Stimulated activated CD4-positive, alpha-beta T cell treated with anti-CD3 and anti-CD28 coated beads, TNF-alpha, amount 100 ng/mL, for 24 hours (primary cell): ENCODE results near the gene SCAP.
"Not testable (repeated sequence)": the region's sequence is repeated elsewhere in the genome, so short reads cannot be mapped to it uniquely, and the experiment has no call there.

Source experiments
- DNase-seq, 3 experiments: peaks; one replicate each; pipeline ENCODE4 v3.0.0-alpha.2; 2020; ENCODE audit warnings: low read depth in 3 of 3

The SCAP gene

DNA sequence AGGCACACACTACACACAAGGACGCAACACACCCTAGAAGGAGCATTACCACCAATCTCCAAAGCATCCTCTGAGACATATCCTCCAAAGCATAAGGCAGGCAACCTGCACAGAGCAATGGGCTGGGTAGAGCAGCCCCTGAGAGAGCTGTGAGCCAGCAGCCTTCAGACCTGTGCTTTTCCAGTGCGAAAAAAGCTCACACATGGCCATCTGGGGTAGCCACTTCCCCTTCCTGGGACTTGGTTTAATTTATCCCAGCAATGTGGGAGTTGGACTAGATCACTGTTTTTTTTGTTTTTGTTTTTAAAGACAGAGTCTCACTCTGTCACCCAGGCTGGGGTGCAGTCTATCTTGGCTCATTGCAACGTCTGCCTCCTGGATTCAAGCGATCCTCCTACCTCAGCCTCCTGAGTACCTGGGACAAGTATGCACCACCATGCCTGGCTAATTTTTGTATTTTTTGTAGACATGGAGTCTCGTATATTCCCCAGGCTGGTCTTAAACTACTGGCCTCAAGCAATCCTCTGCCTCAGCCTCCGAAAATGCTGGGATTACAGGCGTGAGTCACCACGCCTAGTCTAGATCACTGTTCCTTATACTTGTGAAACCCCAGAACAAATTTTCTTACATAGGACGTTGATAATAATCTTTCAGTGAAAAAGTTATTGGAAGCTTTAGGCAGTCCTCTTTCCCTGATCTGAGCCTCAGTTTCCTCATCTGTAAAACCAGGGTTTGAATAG, 76.0 kb downstream of the SCAP start:
- DNase-seq = no peak

DNA sequence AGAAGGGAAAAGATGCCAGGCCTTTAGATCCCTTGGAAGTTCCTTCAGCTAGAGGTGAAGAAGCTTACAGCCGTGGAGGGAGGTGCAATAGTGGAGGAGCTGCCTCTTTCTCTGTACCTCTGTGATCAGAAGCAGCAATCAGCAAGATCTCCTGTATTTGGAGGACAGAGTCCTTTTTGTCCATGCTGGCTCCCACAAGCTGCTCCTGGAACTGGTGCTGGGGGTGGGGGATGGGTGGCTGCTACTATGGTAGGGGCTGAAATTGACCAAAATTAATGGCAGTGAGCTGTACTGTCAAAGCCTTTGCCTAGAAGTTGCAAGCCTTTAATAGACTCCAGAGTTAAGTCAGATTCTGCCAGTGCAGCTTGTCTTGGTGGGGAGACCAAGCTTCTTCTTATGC, 76.7 kb downstream of the SCAP start:
- no peak for DNase-seq

DNA sequence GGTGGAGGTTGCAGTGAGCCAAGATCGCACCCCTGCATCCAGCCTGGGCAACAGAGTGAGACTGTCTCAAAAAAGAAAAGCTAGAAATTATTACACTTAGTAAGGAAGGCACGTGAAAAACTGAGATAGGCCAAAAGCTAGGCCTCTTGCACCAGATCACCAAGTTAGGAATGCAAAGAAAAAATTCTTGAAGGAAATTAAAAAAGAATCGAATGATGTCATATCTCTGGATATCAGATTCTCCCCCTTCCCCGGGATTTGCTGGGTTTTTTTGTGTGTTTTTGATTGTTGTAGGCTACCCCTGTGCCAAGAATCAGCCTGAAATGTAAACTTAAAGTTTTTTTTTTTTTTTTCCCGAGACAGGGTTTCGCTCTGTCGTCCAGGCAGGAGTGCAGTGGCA, 77.5 kb downstream of the SCAP start:
- DNase-seq = no peak

DNA sequence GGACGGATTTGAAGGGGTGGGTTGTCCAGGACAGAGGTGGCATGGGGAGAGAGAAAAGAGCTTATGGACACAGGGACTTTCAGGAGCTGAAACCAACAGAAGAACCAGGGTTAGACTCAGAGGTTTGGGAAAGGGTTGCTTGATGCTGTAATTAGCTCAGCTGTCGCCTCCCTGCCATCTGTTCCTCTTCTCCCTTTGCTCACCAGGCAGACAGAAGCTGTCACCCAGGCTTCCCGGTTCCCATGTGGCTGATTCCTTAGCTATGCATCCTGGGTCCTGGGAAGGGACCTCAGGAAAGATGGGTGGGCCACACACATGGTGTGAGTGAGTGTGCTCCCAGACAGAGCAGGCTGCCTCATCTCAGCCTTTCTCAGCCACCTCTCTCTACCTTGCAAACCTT, 80.9 kb downstream of the SCAP start:
- DNase-seq = no peak

DNA sequence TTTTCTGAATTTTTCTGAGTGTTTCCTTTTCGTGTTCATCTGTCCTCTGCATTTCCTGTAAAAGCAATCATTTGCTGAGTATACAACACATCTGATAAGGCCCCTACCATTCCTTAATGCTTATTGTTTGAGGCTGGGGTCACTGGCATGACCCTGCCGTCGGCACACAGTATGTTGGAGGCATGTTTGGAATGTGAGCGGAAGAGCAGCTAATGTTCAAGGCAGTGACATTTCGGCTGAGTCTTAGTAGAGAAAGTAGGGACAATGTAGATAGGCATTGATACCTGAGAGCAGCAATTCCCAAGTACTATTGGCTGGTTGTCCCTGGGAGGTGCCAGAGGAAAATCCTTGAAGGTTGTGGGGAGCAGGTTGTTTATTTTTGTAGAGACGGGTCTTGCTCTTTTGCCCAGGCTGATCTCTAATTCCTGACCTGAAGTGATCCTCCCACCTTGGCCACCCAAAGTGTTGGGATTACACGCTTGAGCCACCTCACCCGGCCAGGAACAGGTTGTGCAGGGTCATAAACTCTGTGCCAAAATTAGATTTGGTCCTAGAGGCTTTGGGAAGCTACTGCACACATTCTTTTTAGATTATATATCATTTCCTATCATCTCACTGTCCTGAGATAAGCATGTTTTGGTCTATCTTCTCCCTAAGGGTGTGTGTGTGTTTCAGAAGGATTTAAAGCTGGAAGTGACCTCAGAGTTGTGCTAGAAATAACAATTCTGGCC, 81.4 kb downstream of the SCAP start:
- DNase-seq = no peak

DNA sequence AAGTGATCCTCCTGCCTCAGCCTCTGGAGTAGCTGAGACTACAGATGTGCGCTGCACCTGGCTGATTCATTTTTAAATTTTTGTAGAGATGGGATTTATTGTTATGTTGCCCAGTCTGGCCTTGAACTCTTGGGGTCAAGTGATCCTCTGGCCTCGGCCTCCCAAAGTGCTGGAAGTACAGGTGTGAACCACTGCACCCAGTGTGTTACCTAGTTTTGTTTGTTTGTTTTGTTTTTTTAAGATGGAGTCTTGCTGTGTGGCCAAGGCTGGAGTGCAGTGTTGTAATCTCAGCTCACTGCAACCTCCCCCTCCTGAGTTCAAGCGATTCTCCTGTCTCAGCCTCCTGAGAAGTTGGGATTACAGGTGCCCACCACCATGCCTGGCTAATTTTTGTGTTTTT, 82.8 kb downstream of the SCAP start:
- DNase-seq = no peak

DNA sequence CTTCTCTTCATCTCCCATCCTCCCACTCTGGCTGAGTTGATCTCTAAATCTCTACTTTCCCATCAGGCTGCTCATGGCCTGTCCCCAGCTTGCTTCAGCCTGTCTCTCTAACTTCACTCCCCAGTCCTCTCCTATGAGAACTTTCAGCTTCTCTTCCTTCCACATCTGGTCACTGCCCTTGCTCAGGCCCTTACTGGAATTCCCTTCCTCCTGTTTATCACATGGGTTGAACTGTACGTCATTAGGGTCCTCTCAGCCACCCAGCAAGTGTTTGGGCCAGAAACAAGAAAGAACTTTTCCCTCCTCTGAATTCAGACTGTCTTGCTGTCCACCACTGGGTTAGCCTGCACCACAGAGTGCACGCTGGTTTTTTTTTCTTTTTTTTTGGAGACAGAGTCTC, 89.9 kb downstream of the SCAP start:
- DNase-seq = no peak

DNA sequence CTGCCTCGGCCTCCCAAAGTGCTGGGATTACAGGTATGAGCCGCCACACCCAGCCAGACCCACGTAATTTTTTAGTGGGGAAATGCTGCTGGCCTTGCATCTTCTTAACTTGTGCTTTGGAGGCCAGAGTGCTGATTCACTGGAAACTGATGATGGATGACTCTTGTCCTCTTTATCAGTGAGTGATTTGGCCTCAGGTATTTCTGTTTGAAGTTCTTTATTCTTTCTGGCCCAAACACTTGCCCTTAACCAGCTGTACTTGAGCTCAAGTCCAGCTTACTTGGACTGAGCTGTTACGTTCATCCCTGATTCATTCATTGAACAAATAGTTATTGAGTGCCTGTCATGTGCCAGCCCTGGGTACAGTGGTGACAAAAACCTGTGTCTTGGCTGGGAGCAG, 90.7 kb downstream of the SCAP start:
- DNase-seq = no peak

DNA sequence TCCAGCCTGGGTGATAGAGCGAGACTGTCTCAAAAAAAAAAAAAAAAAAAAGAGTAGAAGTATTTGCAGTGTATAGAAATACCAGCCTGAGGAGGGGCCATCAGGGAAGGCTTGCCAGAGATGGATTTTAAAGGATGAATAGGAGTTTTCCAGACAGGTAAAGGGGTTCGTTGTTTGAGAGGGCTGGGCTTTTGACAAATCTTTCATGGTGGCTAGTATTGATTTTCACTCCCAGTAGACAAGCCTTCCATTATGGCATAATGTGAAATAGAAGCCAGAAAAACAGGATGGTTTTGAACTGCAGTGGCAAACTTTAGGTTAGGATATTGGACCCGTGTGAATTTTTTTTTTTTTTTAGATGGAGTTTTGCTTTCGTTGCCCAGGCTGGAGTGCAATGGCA, 91.3 kb downstream of the SCAP start:
- no peak for DNase-seq

DNA sequence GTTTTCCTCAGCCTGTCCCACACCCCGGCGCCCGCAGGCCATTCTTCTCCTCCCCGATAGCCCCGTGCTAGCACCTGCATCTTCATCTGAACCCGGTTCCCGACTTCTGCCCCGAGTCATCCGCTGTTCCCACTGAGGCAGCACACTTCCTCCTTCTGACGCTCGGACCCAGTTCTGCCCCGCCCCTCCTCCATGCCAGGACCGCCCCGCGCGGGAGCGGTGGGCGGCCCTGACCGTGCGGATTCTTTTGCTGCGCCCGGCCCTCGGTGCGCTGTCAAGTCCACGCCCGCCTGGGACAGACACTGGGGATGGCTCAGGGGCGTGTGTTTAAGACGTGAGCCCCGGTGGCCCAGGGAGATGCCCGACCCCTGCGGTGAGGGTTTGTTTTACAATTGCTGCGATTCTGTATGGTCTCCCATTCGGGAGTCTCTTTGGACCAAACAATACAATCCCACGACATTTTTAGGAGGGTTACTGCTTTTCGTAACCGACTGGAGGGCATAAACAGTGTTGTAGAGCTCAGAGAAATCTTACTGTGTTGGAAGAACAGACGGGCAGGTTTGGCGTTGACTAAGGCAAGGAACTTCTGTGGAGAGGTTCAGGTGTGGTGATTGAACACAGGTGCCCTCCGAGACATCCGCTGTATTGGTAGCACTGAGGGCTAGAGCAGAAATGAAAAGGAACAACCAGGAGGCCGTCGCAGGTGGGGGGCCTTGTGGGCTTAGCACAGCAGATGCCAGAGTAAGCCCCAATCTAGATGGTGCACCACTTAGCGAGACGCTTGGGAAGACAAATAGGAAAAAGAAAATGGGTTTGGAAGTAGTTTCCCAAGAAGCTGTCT, 94.2 kb downstream of the SCAP start:
- peak; percentile 57 to 84 (median 64) for DNase-seq

DNA sequence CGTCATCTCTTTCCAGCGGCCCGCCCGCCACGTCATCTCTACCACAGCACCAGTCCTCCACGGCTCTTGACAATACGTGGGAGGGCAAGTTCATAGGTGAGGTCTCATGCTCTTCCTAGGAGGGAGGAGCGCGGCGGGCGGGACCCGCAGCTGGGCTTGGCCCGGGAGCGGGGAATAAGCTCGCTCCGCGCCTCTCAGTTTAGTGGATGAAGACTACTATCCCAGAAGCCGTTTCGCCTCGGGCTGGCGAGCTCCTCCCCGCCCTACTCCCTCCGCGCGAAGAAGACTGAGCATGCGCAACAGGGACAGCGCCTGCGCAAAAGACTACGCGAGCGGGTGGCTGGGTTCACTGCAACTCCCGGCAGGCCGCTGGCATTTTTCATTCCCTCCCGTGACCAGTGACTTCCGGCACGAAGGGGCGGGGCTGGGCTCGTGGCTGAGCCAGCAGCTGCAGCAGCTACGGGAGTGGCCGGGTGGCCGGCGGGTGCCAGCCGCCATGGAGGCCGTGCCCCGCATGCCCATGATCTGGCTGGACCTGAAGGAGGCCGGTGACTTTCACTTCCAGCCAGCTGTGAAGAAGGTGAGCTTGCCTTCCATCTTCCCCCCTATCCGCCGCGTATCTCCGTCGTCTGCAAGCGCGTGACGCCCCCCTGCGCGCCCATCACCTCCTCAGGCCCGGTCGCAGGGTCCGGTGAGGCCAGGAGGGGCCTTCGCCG, 95.0 kb downstream of the SCAP start, which contains the start of gene PTPN23:
PTPN23 (plus strand) TSS at position 421 of the 716 bp plus-strand sequence; CDS start at position 497, 76 bp downstream.
- DNase-seq = peak; percentile 97 to 99 (median 99)

DNA sequence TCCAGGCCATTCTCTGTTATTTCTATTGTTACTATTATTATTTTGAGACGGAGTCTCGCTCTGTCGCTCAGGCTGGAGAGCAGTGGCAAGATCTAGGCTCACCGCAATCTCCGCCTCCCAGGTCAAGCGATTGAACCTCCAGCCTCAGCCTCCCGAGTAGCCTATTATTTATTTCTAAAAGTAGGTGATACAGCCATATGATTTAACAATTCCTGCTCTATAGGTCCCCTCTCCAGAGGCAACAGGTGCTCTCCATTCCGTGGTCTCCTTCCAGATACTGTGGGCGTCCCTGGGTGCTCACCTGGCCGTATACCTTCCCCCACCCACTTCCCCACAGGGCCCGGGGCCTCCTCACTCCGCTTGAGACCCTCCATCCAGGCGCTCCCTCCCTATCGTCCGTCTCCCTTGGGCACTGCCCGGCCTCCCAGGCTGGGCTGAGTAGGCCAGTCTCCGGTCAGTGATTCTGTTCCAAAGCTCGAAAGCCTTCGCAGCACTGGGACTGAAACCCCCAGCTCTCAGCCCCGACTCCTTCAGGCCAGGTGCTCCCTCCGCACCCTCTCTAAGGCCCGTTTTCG, 95.6 kb downstream of the SCAP start:
- DNase-seq = no peak

DNA sequence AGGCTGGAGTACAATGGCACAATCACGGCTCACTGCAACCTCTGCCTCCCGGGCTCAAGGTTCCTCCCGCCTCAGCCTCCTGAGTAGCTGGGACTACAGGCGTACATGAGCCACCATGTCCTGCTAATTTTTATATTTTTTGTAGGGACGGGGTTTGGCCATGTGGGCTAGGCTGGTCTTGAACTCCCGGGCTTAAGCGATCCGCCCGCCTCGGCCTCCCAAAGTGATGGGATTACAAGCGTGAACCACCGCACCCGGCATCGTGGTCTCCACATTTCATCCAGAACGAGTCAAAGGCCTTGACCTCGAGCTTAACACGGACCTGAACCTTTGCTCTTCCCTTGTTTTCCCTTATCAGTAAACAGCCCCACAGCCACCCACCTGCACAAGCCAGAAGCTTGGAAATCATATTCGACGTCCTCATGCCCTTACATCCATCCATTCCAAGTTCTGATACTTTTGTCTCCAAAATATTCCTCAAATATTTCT, 96.3 kb downstream of the SCAP start:
- DNase-seq = no peak

DNA sequence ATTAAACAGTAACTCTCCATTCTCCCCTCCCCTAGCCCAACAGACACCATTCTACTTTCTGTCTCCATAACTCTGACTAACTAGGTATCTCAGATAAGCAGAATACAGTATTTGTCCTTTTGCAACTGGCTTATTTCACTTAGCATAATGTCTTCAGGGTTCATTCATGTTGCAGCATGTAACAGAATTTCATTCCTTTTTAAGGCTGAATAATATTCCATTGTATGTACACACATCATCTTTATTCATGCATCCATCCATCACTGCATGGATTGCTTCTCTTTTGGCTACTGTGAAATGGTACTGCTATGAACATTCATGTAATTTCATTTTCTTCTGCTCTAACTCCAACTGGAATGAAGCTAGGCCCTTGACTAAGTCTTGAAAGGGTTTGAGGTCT, 96.9 kb downstream of the SCAP start:
- no peak for DNase-seq

DNA sequence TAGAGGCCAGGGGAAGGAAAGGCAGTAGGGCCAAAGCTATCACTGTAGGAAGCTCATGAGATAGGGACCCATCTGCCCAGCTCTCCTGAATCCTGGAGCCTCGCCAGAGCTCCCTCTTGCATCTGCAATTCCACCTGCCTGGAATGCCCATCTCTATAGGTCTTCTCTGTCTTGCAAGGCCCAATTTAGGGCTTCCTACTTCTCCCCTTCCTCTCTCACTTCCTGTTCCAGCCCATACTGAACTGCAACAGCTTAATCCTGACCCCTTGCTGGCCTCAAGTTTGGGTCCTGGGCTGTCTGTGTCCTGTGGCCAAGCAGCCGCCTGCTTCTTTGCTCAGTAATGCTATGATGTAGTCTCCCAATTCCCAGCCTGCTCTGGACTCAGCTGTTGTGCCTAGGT, 98.6 kb downstream of the SCAP start:
- DNase-seq = no peak

DNA sequence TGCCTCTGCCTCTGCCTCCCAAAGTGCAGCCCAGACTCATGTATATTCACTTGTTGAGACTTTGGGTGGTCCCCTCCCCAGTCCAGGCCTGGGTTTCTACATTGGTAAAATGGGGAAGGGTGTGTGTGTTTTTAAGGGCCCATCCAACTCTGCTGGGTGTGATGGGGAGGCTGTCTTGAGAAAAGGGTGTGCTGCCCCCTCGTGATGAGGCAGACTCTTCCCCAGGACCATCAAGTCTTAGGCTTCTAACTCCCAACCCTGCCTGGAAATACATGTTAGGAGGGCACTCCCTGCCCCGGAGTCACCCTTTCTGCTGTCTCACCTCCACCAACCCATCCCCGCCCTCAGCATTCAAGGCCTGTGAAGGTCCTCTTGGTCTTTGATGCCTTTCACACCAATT, 99.3 kb downstream of the SCAP start:
- no peak for DNase-seq

DNA sequence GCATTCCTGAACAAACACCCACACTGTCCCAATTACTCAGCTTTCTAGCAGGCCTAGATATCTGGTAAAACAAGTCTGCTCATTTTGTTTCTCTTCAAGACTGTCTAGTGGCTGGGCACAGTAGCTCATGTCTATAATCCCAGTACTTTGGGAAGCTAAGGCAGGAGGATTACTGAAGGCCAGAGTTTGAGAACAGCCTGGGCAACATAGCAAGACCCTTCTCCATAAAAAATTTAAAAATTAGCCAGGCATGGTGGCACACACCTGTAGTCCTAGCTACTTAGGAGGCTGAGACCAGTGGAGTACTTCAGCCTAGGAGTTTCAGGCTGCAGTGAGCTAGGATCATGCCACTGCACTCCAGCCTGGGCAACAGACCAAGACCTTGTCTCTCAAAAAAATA, 101.2 kb downstream of the SCAP start:
- no peak for DNase-seq

DNA sequence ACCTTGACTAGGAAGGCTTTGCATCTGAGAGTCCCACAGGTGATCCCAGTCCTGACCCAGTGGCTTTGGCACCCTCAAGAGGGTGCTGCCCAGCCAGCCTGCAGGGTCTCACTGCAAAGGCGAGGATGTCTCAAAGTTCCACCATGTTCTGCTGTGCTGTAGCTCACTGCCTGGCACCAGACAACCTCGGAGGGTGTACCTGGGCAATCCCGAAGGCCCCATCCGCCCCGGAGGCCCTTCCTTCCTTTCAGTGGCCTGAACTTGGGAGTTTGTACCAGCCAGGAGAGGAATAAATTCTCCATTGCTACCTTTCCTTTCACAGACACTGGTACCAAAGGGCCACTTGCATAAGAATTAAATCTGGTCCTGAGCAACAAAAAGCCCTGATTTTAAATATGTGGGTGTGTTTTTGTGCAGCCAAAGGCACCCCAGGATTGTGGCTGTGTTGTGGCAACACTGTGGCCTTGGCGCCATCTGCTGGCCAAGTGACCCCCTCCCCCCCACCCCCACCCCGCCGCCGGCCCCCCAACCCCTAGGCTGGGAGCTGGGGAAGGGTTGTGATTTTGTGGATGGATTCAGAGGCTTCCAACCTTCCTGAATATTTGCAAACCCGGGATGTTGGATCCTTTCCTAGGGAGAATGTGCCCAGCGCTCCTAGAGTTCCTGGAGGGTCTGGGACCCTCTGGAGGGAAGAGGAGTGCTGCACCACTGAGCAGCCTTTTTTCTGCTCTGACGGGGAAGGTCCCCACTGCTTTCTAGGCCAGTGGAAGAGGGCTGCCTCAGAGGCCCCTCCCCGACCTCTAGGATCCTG, 104.6 kb downstream of the SCAP start:
- peak in 1 of 3 experiments; percentile 24 for DNase-seq

DNA sequence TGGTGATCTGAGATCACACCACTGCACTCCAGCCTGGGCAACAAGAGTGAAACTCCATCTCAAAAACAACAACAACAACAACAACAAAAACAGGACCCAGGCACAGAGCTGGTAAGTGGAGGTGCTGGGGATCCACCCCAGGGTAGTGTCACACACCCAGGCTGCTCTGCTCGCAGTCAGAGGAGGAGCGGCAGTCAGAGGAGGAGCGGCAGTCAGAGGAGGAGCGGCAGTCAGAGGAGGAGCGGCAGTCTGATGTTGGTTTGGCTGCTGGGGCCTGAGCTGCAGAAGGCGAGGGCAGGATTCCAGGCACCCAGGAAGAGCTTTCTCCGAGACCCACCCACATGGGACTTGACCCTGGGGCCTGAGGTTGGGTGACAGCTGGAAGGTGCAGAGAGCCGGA, 105.7 kb downstream of the SCAP start:
- DNase-seq = not testable (repeated sequence)

DNA sequence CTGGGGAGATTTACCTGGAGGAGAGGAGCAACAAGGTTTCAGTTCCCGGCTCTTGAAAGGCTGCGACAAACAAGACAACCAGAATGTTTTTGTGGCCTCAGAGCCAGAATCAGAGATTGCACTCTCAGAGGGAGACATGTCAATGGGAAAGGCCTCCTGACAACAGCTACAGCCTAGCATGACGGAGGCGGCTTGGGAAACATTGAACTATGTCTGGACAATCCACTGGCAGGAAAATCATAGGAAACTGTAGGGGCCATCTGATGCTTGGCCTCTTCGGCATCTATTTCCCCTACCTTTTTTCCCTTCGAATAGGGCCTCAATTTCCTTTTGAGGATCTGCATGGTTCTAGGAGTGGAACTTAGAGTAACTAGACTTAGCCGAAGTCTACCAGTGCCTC, 108.1 kb downstream of the SCAP start:
- DNase-seq = no peak
